Stomach (tissue), 4 donors: ENCODE measurements around the gene ETHE1.

Source experiments
- POLR2A ChIP-seq, 4 donors: fragments of 450-650 bp; IDR thresholded peaks; one replicate each; pipeline ENCODE4 v1.6.1; 2016; ENCODE audit warnings: antibody characterized with exemption in 4 of 4, control low read depth in 2 of 4, mild to moderate bottlenecking in 1 of 4, moderate library complexity in 1 of 4
- POLR2AphosphoS5 ChIP-seq, 3 donors: sonication (generic); formaldehyde crosslinking; IDR thresholded peaks; one replicate each; pipeline ENCODE4 v1.6.1; 2016; ENCODE audit warnings: antibody characterized with exemption in 3 of 3
- TF ChIP-seq, protein P1 (sequence below), 7 experiments: fragments of 450-650 bp in 4 of 7; fragments of 200-600 bp in 3 of 7; sonication (generic) in 3 of 7; IDR thresholded peaks; one replicate each; pipeline ENCODE4 v1.5.1; 2016 to 2019; ENCODE audit warnings: antibody characterized with exemption in 7 of 7, control low read depth in 2 of 7, mild to moderate bottlenecking in 1 of 7

DNA sequence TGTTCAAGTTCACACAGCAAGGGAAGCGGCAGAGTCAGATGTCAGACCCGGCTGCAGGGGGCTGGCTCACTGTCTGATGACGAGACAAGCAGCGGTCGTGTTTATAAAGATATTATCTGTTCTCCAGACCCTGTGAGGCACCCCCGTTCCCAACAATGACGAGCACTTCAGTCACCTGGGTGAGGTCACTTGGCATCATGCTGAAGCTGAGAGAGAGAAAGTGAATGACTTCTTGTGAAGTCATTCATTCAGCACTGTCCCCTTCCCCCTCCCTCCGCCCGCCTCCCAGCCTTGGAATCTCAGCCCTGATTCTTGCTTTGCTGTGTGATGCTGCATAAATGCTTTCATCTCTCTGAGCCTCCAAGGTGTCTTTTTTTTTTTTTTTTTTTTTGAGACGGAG, 56.7 kb downstream of the ETHE1 start:
- TF ChIP-seq, protein P1, sequence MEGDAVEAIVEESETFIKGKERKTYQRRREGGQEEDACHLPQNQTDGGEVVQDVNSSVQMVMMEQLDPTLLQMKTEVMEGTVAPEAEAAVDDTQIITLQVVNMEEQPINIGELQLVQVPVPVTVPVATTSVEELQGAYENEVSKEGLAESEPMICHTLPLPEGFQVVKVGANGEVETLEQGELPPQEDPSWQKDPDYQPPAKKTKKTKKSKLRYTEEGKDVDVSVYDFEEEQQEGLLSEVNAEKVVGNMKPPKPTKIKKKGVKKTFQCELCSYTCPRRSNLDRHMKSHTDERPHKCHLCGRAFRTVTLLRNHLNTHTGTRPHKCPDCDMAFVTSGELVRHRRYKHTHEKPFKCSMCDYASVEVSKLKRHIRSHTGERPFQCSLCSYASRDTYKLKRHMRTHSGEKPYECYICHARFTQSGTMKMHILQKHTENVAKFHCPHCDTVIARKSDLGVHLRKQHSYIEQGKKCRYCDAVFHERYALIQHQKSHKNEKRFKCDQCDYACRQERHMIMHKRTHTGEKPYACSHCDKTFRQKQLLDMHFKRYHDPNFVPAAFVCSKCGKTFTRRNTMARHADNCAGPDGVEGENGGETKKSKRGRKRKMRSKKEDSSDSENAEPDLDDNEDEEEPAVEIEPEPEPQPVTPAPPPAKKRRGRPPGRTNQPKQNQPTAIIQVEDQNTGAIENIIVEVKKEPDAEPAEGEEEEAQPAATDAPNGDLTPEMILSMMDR (IDR thresholded peaks at IDR 0.05), result no peak
- TF ChIP-seq POLR2AphosphoS5 (IDR thresholded peaks at IDR 0.05) (no peak), POLR2A (IDR thresholded peaks at IDR 0.05) (no peak)
